ENCODE measurements around the gene DDX28. TPM values are rescaled to one million over a fixed set of nuclear protein-coding genes. Genes with fewer than 3 reads are reported as not detected.

DDX28 gene
- polyA plus RNA-seq, 1 donor from 2014 or later: 13.9 TPM

- no peak overlapping the region for H3K9ac ChIP-seq (ENCODE audit: low read length)
- no peak overlapping the region for H2AFZ ChIP-seq (ENCODE audit: low read depth, low read length)
- H3K27ac ChIP-seq (ENCODE audit: low read length): no peak overlapping the region
- H3K79me2 ChIP-seq (replicated peaks; ENCODE audit: insufficient read depth, low read length): no peaks in the 10 kb centered on the region
- no peaks in the 10 kb centered on the region for H3K9me2 ChIP-seq (ENCODE audit: insufficient read depth, low read length)
- no peak for TF ChIP-seq TAF1 (IDR thresholded peaks at IDR 0.05; ENCODE audit: low read depth)
- no peak for TF ChIP-seq POLR2AphosphoS5 (IDR thresholded peaks at IDR 0.05)
- TF ChIP-seq CTCF (IDR thresholded peaks at IDR 0.05; ENCODE audit: poor library complexity, severe bottlenecking): no peak
- no peak for TF ChIP-seq EP300 (conservative IDR thresholded peaks at IDR 0.05; ENCODE audit: poor library complexity, severe bottlenecking)
- TF ChIP-seq REST (IDR thresholded peaks at IDR 0.05; ENCODE audit: borderline replicate concordance): no peak
- TF ChIP-seq SMC3 (conservative IDR thresholded peaks at IDR 0.05; ENCODE audit: poor library complexity): no peak
- TF ChIP-seq EZH2 (IDR thresholded peaks at IDR 0.05; ENCODE audit: borderline replicate concordance, insufficient read depth, low read length, poor library complexity, severe bottlenecking): no peak
- TF ChIP-seq RAD21 (conservative IDR thresholded peaks at IDR 0.05): no peak
- TF ChIP-seq MXI1 (conservative IDR thresholded peaks at IDR 0.05; ENCODE audit: poor library complexity, severe bottlenecking): no peak
- no peak overlapping the region for H3K4me3 ChIP-seq (ENCODE audit: low read length)
- peaks cover 5% of the 10 kb centered on the region for H3K36me3 ChIP-seq (ENCODE audit: insufficient read depth, low read length)
- no peaks in the 10 kb centered on the region for H3K9me3 ChIP-seq (ENCODE audit: low read length)
- H3K4me2 ChIP-seq (ENCODE audit: low read length): no peak overlapping the region
- no peaks in the 10 kb centered on the region for H3K27me3 ChIP-seq (ENCODE audit: insufficient read depth, low read depth, low read length)
- H3F3A ChIP-seq (ENCODE audit: insufficient read depth, low read length, poor library complexity, severe bottlenecking): no peaks in the 10 kb centered on the region
- H4K20me1 ChIP-seq (ENCODE audit: insufficient read depth): no peaks in the 10 kb centered on the region
Observed at GRCh38 chr16:68069511-68070248, 46.6 kb upstream of the DDX28 start.

- H3K4me2 ChIP-seq (ENCODE audit: low read length): no peak overlapping the region
- no peak overlapping the region for H3K9ac ChIP-seq (ENCODE audit: low read length)
- no peaks in the 10 kb centered on the region for H4K20me1 ChIP-seq (ENCODE audit: insufficient read depth)
- no peaks in the 10 kb centered on the region for H3K79me2 ChIP-seq (replicated peaks; ENCODE audit: insufficient read depth, low read length)
- no peaks in the 10 kb centered on the region for H3K27me3 ChIP-seq (ENCODE audit: insufficient read depth, low read depth, low read length)
- H3K9me3 ChIP-seq (ENCODE audit: low read length): no peaks in the 10 kb centered on the region
- peaks cover 5% of the 10 kb centered on the region for H3K36me3 ChIP-seq (ENCODE audit: insufficient read depth, low read length)
- H3F3A ChIP-seq (ENCODE audit: insufficient read depth, low read length, poor library complexity, severe bottlenecking): no peaks in the 10 kb centered on the region
- no peak overlapping the region for H2AFZ ChIP-seq (ENCODE audit: low read depth, low read length)
- TF ChIP-seq RAD21 (conservative IDR thresholded peaks at IDR 0.05): no peak
- no peak for TF ChIP-seq REST (IDR thresholded peaks at IDR 0.05; ENCODE audit: borderline replicate concordance)
- no peak for TF ChIP-seq TAF1 (IDR thresholded peaks at IDR 0.05; ENCODE audit: low read depth)
- TF ChIP-seq CTCF (IDR thresholded peaks at IDR 0.05; ENCODE audit: poor library complexity, severe bottlenecking): no peak
- no peak for TF ChIP-seq SMC3 (conservative IDR thresholded peaks at IDR 0.05; ENCODE audit: poor library complexity)
- no peak for TF ChIP-seq EP300 (conservative IDR thresholded peaks at IDR 0.05; ENCODE audit: poor library complexity, severe bottlenecking)
- TF ChIP-seq POLR2AphosphoS5 (IDR thresholded peaks at IDR 0.05): no peak
- no peak for TF ChIP-seq EZH2 (IDR thresholded peaks at IDR 0.05; ENCODE audit: borderline replicate concordance, insufficient read depth, low read length, poor library complexity, severe bottlenecking)
- no peak for TF ChIP-seq MXI1 (conservative IDR thresholded peaks at IDR 0.05; ENCODE audit: poor library complexity, severe bottlenecking)
- H3K4me3 ChIP-seq (ENCODE audit: low read length): no peak overlapping the region
- H3K9me2 ChIP-seq (ENCODE audit: insufficient read depth, low read length): no peaks in the 10 kb centered on the region
- H3K27ac ChIP-seq (ENCODE audit: low read length): no peak overlapping the region
Observed at GRCh38 chr16:68068926-68069325, 45.9 kb upstream of the DDX28 start.

Data from neural cell (in vitro differentiated cells).